Omental fat pad (tissue), 4 donors: ENCODE data around the gene CCDC157. TPM values are rescaled to one million over a fixed set of nuclear protein-coding genes. Genes with fewer than 3 reads are reported as not detected.

Experiments
- ATAC-seq: fragments of 150-250 bp; one replicate; pipeline ENCODE4 v1.9.1; 2016; ENCODE audit warnings: mild to moderate bottlenecking, moderate library complexity; ENCODE audit not compliant: low FRiP score
- DNase-seq: peaks from one replicate; pipeline ENCODE4 v3.0.0-alpha.2; 2019; ENCODE audit warnings: low spot score
- total RNA-seq, 4 donors: library from RNA; depleted of rRNA; stranded (reverse); fragments of >200 nt; gene quantifications; one replicate each; pipeline ENCODE4 v1.1.0, GENCODE V29; 2016
- TF ChIP-seq, protein P1 (sequence below), 3 donors: fragments of 450-650 bp; IDR thresholded peaks; one replicate each; pipeline ENCODE4 v1.5.1; 2016 to 2017; ENCODE audit warnings: antibody characterized with exemption in 3 of 3, mild to moderate bottlenecking in 3 of 3, moderate library complexity in 2 of 3

The CCDC157 gene
- total RNA-seq, 4 donors from 2014 or later = 0.95 to 2.7 (median 1.8) TPM

DNA sequence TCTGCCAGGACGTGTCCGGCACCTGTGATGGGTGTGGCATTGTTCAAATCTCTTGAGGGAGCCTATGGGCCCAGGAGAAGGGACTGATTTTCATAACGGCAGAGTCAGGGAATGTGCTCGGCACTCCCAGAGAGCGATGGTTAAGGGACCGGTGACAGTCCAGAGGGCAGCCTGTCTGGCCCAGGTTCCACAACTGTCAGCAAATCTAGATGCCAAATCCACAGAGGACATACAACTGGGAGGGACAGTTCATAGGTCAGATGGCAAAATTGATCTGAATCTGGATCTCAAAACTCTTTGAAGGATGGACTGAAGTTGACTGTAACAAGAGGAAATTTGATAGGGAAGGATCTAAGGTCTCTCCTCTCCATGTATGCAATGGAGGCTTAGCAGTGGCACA lies 47.5 kb downstream of the CCDC157 start:
- ATAC-seq (no peak), DNase-seq (no peak)
- TF ChIP-seq, protein P1, sequence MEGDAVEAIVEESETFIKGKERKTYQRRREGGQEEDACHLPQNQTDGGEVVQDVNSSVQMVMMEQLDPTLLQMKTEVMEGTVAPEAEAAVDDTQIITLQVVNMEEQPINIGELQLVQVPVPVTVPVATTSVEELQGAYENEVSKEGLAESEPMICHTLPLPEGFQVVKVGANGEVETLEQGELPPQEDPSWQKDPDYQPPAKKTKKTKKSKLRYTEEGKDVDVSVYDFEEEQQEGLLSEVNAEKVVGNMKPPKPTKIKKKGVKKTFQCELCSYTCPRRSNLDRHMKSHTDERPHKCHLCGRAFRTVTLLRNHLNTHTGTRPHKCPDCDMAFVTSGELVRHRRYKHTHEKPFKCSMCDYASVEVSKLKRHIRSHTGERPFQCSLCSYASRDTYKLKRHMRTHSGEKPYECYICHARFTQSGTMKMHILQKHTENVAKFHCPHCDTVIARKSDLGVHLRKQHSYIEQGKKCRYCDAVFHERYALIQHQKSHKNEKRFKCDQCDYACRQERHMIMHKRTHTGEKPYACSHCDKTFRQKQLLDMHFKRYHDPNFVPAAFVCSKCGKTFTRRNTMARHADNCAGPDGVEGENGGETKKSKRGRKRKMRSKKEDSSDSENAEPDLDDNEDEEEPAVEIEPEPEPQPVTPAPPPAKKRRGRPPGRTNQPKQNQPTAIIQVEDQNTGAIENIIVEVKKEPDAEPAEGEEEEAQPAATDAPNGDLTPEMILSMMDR (IDR thresholded peaks at IDR 0.05) = no peak

DNA sequence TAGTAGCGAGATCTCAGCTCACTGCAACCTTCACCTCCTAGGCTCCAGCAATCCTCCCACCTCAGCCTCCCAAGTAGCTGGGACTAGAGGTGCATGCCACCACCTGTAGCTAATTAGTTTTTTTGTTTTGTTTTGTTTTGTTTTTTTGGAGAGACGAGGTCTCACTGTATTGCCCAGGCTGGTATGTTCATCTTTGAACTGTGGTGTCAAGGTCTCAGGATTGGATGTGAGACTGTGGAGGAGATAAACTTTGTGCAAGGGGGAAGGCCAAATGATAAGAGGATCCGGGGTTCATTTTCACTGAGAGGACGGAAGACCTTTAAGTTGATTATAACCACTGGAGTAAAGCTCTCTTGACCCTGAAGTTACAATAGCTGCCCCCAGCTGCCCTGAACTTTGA lies 48.9 kb downstream of the CCDC157 start:
- DNase-seq (no peak), ATAC-seq (no peak)
- TF ChIP-seq, protein P1 (IDR thresholded peaks at IDR 0.05) = no peak

DNA sequence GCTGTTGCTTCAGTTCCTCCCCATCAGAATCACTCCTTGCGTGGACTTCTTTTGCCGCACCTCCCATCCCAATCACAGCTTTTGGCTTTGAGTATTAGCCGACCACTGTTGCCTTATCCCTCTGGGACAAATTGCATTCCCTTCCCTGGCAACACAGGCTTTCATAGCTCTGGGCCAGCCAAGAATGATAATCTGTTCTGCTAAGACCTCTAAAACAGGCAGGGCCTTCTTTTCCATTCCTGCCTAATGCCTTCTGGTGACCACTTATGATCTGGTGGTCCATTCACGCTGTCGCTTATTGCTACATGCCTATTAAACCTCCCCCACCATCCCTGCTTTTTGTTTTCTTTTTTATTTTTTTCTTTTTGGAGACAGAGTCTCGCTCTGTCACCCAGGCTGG lies 49.6 kb downstream of the CCDC157 start:
- DNase-seq (no peak), ATAC-seq (no peak)
- TF ChIP-seq, protein P1 (IDR thresholded peaks at IDR 0.05) = no peak

DNA sequence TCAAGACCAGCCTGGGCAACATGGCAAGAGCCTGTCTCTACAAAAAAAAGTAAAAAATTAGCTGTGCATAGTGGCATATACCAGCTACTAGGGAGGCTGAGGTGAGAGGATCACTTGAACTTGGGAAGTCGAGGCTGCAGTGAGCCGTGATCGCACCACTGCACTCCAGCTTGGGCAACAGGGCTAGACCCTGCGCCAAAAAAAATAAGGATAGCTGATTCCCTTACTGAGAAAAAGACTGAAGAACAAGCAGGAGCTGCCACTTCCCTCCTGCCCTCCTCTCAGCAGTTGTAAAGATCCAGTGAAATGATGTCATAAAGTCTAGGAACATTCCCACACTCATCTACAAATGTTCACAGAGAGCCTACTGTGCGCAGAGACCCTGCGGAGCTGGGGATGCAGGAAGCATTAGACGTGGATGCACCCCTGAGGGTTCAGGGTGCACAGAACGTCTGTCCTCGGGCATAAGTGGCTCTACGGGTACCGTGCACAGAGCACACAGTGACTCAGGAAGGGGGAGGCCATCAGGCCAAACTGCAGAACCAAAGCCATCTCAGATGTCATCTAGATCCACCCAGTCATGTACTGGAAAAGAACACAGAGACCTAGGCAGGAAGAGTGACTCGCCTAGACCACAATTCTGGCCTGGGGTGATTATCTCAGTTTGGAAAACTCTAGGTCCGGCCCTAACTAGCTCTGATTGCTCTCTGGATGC lies 51.7 kb downstream of the CCDC157 start:
- DNase-seq = no peak
- no peak for ATAC-seq
- TF ChIP-seq, protein P1 (IDR thresholded peaks at IDR 0.05) = no peak

DNA sequence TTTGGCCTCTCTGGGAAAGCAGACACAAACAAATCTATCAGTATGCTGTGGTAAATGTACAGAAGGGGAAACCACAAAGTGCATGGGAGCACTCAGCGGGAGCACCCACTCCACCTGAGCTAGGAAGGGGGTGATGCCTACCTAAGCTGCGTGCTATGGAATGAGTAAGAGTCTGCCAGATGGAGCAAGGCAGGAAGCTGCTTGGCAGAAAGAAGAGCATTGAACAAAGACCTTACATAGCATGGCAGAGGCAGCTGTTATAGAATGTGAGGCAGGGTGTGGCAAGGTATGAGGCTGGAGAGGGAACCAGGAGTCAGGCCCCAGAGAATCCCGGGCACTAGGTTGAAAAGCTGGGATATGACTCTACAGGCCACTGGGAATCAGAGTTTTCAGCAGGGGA lies 55.0 kb downstream of the CCDC157 start:
- ATAC-seq = no peak
- TF ChIP-seq, protein P1 (IDR thresholded peaks at IDR 0.05) = no peak
- no peak for DNase-seq

DNA sequence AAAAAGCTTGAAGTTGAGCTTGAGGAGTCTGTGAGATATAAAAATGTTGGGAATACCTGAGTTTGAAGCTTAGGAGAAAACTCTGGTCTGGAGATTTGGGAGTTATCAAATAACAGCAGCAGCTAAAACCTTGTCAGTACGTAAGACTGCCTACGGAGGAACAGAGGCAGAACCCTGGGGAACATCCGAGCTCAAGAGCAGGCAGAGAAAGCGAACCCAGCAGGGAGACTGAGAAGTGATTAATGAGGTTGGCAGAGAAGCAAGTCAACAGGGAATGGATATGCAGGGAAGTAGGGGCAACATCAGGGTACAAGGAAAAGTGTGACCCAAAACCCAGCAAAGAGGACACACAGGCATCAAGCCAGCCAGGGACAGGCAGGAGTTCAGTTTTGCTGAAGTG lies 56.2 kb downstream of the CCDC157 start:
- ATAC-seq (no peak), DNase-seq (no peak)
- TF ChIP-seq, protein P1 (IDR thresholded peaks at IDR 0.05) = no peak
